H1 (cell line): ENCODE data around the gene DCTN3. TPM values are rescaled to one million over a fixed set of nuclear protein-coding genes. Genes with fewer than 3 reads are reported as not detected.

ENCODE experiments used
- CTCF ChIA-PET: fragments of 300-600 bp; sonication (Branson Sonifier 250); formaldehyde crosslinking; loops from one replicate; lab custom pipeline; 2021; ENCODE audit not compliant: partially characterized antibody; lab: Charles Lee
- POLR2A ChIA-PET: fragments of 300-600 bp; sonication (Branson Sonifier 250); formaldehyde crosslinking; loops from one replicate; lab custom pipeline; 2021; ENCODE audit warnings: inconsistent platforms; ENCODE audit not compliant: partially characterized antibody; lab: Charles Lee
- DNase-seq, 2 experiments: peaks; one replicate each; pipeline versions ENCODE4 v3.0.0 to v3.0.0-alpha.2; 2010 to 2022; ENCODE audit warnings: low spot score in 2 of 2, low read depth in 1 of 2, mixed read lengths in 1 of 2
- FAIRE-seq: peaks from 2 replicates; lab custom pipeline; 2011; peaks lifted over from hg19 to GRCh38; lab: Jason Lieb, UNC
- H2AFZ ChIP-seq: 2 replicates; pipeline ENCODE4 v1.8.1; 2012; ENCODE audit warnings: low read length, inconsistent platforms
- H2AK5ac ChIP-seq: 2 replicates; pipeline ENCODE4 v1.6.1; 2013; ENCODE audit warnings: low read depth, low read length
- H2BK120ac ChIP-seq: replicated peaks from 2 replicates; pipeline ENCODE3; 2013; ENCODE audit warnings: low read depth, low read length, inconsistent platforms
- H2BK12ac ChIP-seq: 2 replicates; pipeline ENCODE4 v1.6.1; 2013; ENCODE audit warnings: low read depth, low read length
- H2BK15ac ChIP-seq: 2 replicates; pipeline ENCODE4 v1.6.1; 2013; ENCODE audit warnings: low read length
- H2BK20ac ChIP-seq: 2 replicates; pipeline ENCODE4 v1.6.1; 2013; ENCODE audit warnings: low read length
- H2BK5ac ChIP-seq: 2 replicates; pipeline ENCODE4 v1.6.1; 2013; ENCODE audit warnings: low read depth, low read length
- H3K14ac ChIP-seq: 2 replicates; pipeline ENCODE4 v1.6.1; 2013; ENCODE audit warnings: inconsistent platforms; ENCODE audit not compliant: insufficient read length
- H3K18ac ChIP-seq: 2 replicates; pipeline ENCODE4 v1.6.1; 2013; ENCODE audit warnings: low read length; ENCODE audit errors: extremely low read depth
- H3K23ac ChIP-seq: 2 replicates; pipeline ENCODE4 v1.6.1; 2013; ENCODE audit warnings: inconsistent platforms; ENCODE audit not compliant: insufficient read length
- H3K23me2 ChIP-seq: 2 replicates; pipeline ENCODE4 v1.6.1; 2013; ENCODE audit warnings: low read depth, low read length
- H3K27ac ChIP-seq: 2 replicates; pipeline ENCODE4 v1.6.1; 2011; ENCODE audit warnings: low read depth, low read length, inconsistent platforms
- H3K27me3 ChIP-seq, 4 experiments: replicated peaks in 1 of 4; 1 replicate in 1 of 4; 2 replicates in 3 of 4; pipeline versions ENCODE4 v1.6.1 to v1.8.1; 2011 to 2013; ENCODE audit warnings: low read length in 3 of 4, mild to moderate bottlenecking in 3 of 4, inconsistent platforms in 2 of 4, mixed read lengths in 2 of 4, moderate library complexity in 1 of 4; ENCODE audit not compliant: control insufficient read depth in 3 of 4, insufficient read depth in 3 of 4; ENCODE audit errors: extremely low read depth in 1 of 4
- H3K36me3 ChIP-seq, 4 experiments: 2 replicates each; pipeline versions ENCODE4 v1.6.1 to v1.8.1; 2011 to 2013; ENCODE audit warnings: mild to moderate bottlenecking in 4 of 4, low read length in 3 of 4, moderate library complexity in 2 of 4, control low read depth in 1 of 4, inconsistent platforms in 1 of 4; ENCODE audit not compliant: insufficient read depth in 4 of 4, control insufficient read depth in 2 of 4
- H3K4ac ChIP-seq: replicated peaks from 2 replicates; pipeline ENCODE3; 2013; ENCODE audit warnings: low read length, low read depth, mixed read lengths, inconsistent platforms; ENCODE audit not compliant: insufficient read length
- H3K4me1 ChIP-seq, 4 experiments: replicated peaks in 1 of 4; 1 replicate in 1 of 4; 2 replicates in 3 of 4; pipeline versions ENCODE4 v1.6.1 to v1.8.1; 2011 to 2013; ENCODE audit warnings: low read length in 3 of 4, inconsistent platforms in 2 of 4, mixed read lengths in 1 of 4; ENCODE audit not compliant: insufficient read depth in 4 of 4, control insufficient read depth in 3 of 4
- H3K4me2 ChIP-seq, 2 experiments: 2 replicates each; pipeline versions ENCODE4 v1.6.1 to v1.8.1; 2011 to 2013; ENCODE audit warnings: low read depth in 2 of 2, low read length in 2 of 2, control low read depth in 1 of 2, inconsistent platforms in 1 of 2, mild to moderate bottlenecking in 1 of 2; ENCODE audit not compliant: insufficient read depth in 1 of 2
- H3K4me3 ChIP-seq, 4 experiments: fragments of 200-600, 300-600 bp in 1 of 4; sonication (generic), shearing (Covaris generic), sonication (Bioruptor Twin) in 1 of 4; 2 replicates each; pipeline versions ENCODE4 v1.5.1 to v1.8.1; 2011 to 2016; ENCODE audit warnings: low read length in 4 of 4, low read depth in 3 of 4, control low read depth in 2 of 4, inconsistent platforms in 2 of 4, mild to moderate bottlenecking in 2 of 4, mixed read lengths in 1 of 4, moderate library complexity in 1 of 4; ENCODE audit not compliant: insufficient read depth in 2 of 4; ENCODE audit errors: extremely low read depth in 1 of 4
- H3K56ac ChIP-seq: replicated peaks from 2 replicates; pipeline ENCODE3; 2013; ENCODE audit warnings: low read depth, mild to moderate bottlenecking, mixed read lengths, low read length, inconsistent platforms; ENCODE audit not compliant: insufficient read length
- H3K79me1 ChIP-seq: 2 replicates; pipeline ENCODE4 v1.6.1; 2013; ENCODE audit warnings: low read depth, low read length, control low read depth
- H3K79me2 ChIP-seq, 2 experiments: 2 replicates each; pipeline versions ENCODE4 v1.6.1 to v1.8.1; 2012 to 2013; ENCODE audit warnings: low read length in 2 of 2, mild to moderate bottlenecking in 2 of 2, inconsistent platforms in 1 of 2; ENCODE audit not compliant: insufficient read depth in 2 of 2, control insufficient read depth in 1 of 2
- H3K9ac ChIP-seq, 4 experiments: replicated peaks in 1 of 4; 1 replicate in 1 of 4; 2 replicates in 3 of 4; pipeline versions ENCODE4 v1.6.1 to v1.8.1; 2011 to 2013; ENCODE audit warnings: low read depth in 3 of 4, low read length in 3 of 4, control low read depth in 2 of 4, mild to moderate bottlenecking in 2 of 4, moderate library complexity in 2 of 4, inconsistent platforms in 1 of 4; ENCODE audit errors: extremely low read depth in 1 of 4
- H3K9me3 ChIP-seq, 2 experiments: 2 replicates each; pipeline versions ENCODE4 v1.6.1 to v1.8.1; 2012 to 2013; ENCODE audit warnings: mild to moderate bottlenecking in 2 of 2, moderate library complexity in 2 of 2, control low read depth in 1 of 2, inconsistent platforms in 1 of 2, low read depth in 1 of 2, low read length in 1 of 2, mixed read lengths in 1 of 2; ENCODE audit not compliant: insufficient read depth in 2 of 2
- H4K20me1 ChIP-seq, 2 experiments: replicated peaks in 1 of 2; 2 replicates each; pipeline versions ENCODE3 to v1.8.1; 2011 to 2013; ENCODE audit warnings: inconsistent platforms in 2 of 2, low read length in 2 of 2, mild to moderate bottlenecking in 1 of 2; ENCODE audit not compliant: insufficient read depth in 2 of 2, control insufficient read depth in 1 of 2
- H4K5ac ChIP-seq: 2 replicates; pipeline ENCODE4 v1.6.1; 2013; ENCODE audit warnings: low read length, low read depth, mixed read lengths, inconsistent platforms; ENCODE audit not compliant: insufficient read length
- H4K8ac ChIP-seq: 2 replicates; pipeline ENCODE4 v1.8.0; 2013; ENCODE audit warnings: mild to moderate bottlenecking, moderate library complexity, low read length, inconsistent platforms; ENCODE audit not compliant: insufficient read depth; ENCODE audit errors: extremely low read depth
- H4K91ac ChIP-seq: replicated peaks from 2 replicates; pipeline ENCODE3; 2013; ENCODE audit warnings: low read length, mixed read lengths, inconsistent platforms; ENCODE audit not compliant: insufficient read length
- CBX8 ChIP-seq: fragments of 300-800, 300-1000 bp; sonication (generic); IDR thresholded peaks from 2 replicates; pipeline ENCODE4 v1.7.1; 2016; ENCODE audit warnings: low read depth, low read length, borderline replicate concordance
- WGBS, 2 experiments: shearing (Covaris generic) in 1 of 2; methylation state at CpG; one replicate each; pipeline versions ENCODE4 v1.1.6 to v1.1.7; 2013 to 2015; ENCODE audit warnings: low lambda C conversion rate in 2 of 2, mixed read lengths in 2 of 2, inconsistent platforms in 1 of 2, low coverage in 1 of 2, missing lambda C conversion rate in 1 of 2; ENCODE audit not compliant: insufficient replicate concordance in 2 of 2, insufficient coverage in 1 of 2, insufficient read length in 1 of 2; ENCODE audit errors: extremely low coverage in 1 of 2, missing lambda C conversion rate in 1 of 2; 5-methylcytosine and 5-hydroxymethylcytosine counted together
- polyA plus RNA-seq, 7 experiments: library from polyadenylated mRNA; depleted of rRNA in 3 of 7; stranded (reverse) in 5 of 7; unstranded in 2 of 7; fragments of >200 nt in 5 of 7; fragments of 200-250 nt in 2 of 7; gene quantifications; 1 replicate in 5 of 7; 2 replicates in 1 of 7; 4 replicates in 1 of 7; pipeline versions ENCODE4 v1.2.1 to v1.2.3, GENCODE V29; 2011 to 2013; ENCODE audit warnings: missing spikeins in 2 of 7, mixed read lengths in 2 of 7
- total RNA-seq: library from RNA; stranded (reverse); fragmentation: NEBNext Ultra II Directional; extraction: Animal tissue kit (Norgen Biotek cat#: 25700); gene quantifications from 2 replicates; pipeline ENCODE4 v1.2.1, GENCODE V29; 2021

DCTN3 gene
- total and polyA plus RNA-seq, 2 of the 8 experiments (the other 6 are each of a cell fraction or from before 2014, with no cell fraction given) = 25.6 to 39.2 TPM

DNA sequence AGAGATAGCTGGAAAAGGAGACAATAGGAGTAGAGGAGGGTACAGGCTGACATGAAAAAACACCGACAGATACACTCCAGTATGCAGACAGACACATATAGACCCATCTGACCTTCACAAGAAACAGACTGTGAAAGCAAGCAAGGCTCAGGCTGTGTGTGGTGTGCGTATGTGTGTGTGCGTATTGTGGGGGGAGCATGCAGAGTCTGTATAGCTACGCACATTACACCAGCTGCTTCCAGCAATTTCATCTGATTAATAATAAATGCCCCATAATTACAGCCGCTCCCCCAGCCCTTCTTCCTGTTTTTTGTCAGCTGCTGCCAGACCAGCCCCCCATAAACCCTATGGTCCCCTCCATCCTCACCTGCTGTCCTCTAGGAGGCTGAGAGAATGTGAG is 37.5 kb downstream of the DCTN3 start:
- H3K4me3 ChIP-seq = no peak overlapping the region
- H4K20me1 ChIP-seq = peaks cover 6 to 9% of the 10 kb centered on the region in 2 experiments
- H3K23ac ChIP-seq = no peak overlapping the region
- H3K18ac ChIP-seq = no peak overlapping the region
- no peak for TF ChIP-seq CBX8
- peaks cover 44 to 96% (median 87%) of the 10 kb centered on the region in 4 experiments for H3K27me3 ChIP-seq
- H4K8ac ChIP-seq = no peak overlapping the region
- no peak overlapping the region for H2AK5ac ChIP-seq
- POLR2A ChIA-PET = interaction anchor here (0.8 to 1.3 kb wide), 4 partner anchors 10 to 26 kb away, joined by 3 to 5 read pairs (median 4); no protein-coding TSS in a partner anchor
- H2BK12ac ChIP-seq = peak overlapping the region; percentile 60; the same call in 1 of the 2 replicates
- no peak overlapping the region for H4K5ac ChIP-seq
- H3K23me2 ChIP-seq = peaks cover 12% of the 10 kb centered on the region; the same call in 1 of the 2 replicates
- no peaks in the 10 kb centered on the region for H3K79me2 ChIP-seq
- H2BK120ac ChIP-seq = no peak overlapping the region
- H3K36me3 ChIP-seq = no peaks in the 10 kb centered on the region
- no peak overlapping the region for H3K14ac ChIP-seq
- H2AFZ ChIP-seq = no peak overlapping the region
- DNase-seq = no peak
- no peak overlapping the region for H3K4ac ChIP-seq
- CTCF ChIA-PET = interaction anchor here (0.8 to 13.8 kb wide), 9 partner anchors 8 to 149 kb away, joined by 3 to 241 read pairs (median 4); no protein-coding TSS in a partner anchor
- H3K27ac ChIP-seq = no peak overlapping the region
- H2BK15ac ChIP-seq = no peak overlapping the region
- no peak for FAIRE-seq
- peaks cover 0 to 4% of the 10 kb centered on the region in 2 experiments; a peak in 1 of 4 replicates for H3K9me3 ChIP-seq
- no peak overlapping the region for H3K9ac ChIP-seq
- H2BK5ac ChIP-seq = no peak overlapping the region
- no peak overlapping the region for H3K4me2 ChIP-seq
- 92% methylated on average over 5 of the region's 5 CpGs; no CpG with 5 or more reads in 1 of the 2 experiments for WGBS, 2 experiments
- no peak overlapping the region for H4K91ac ChIP-seq
- H2BK20ac ChIP-seq = no peak overlapping the region
- H3K4me1 ChIP-seq = peaks cover 4 to 36% (median 22%) of the 10 kb centered on the region in 4 experiments
- H3K56ac ChIP-seq = no peak overlapping the region
- no peaks in the 10 kb centered on the region for H3K79me1 ChIP-seq
